Heart left ventricle (tissue), 16 donors: ENCODE results near the gene MAP3K10. TPM values are rescaled to one million over a fixed set of nuclear protein-coding genes. Genes with fewer than 3 reads are reported as not detected.

Experiments
- ATAC-seq, 4 donors: fragments of 200-7000 bp; cut with Tn5 transposase; one replicate each; pipeline ENCODE4 v1.9.1; 2020 to 2022; ENCODE audit warnings: moderate library complexity in 4 of 4, mild to moderate bottlenecking in 3 of 4, moderate number of reproducible peaks in 1 of 4
- DNase-seq, 5 donors: peaks; one replicate each; pipeline ENCODE4 v3.0.0-alpha.2; 2020
- H3K27ac ChIP-seq, 12 donors: fragments of 200-600 bp; sonication (generic) in 4 of 12; one replicate each; pipeline versions ENCODE4 v1.5.0 to v1.8.0; 2016 to 2022; ENCODE audit warnings: mild to moderate bottlenecking in 2 of 12
- H3K27me3 ChIP-seq, 9 donors: fragments of 200-600 bp; sonication (generic) in 2 of 9; one replicate each; pipeline versions ENCODE4 v1.5.1 to v1.8.0; 2016 to 2022; ENCODE audit warnings: mild to moderate bottlenecking in 3 of 9
- H3K36me3 ChIP-seq, 9 donors: fragments of 200-600 bp; sonication (generic) in 2 of 9; one replicate each; pipeline versions ENCODE4 v1.5.0 to v1.8.0; 2018 to 2022; ENCODE audit warnings: mild to moderate bottlenecking in 2 of 9
- H3K4me1 ChIP-seq, 12 donors: fragments of 200-600 bp; sonication (generic) in 4 of 12; one replicate each; pipeline versions ENCODE4 v1.5.0 to v1.8.0; 2016 to 2022; ENCODE audit warnings: mild to moderate bottlenecking in 3 of 12
- H3K4me3 ChIP-seq, 12 donors: fragments of 200-600 bp; sonication (generic) in 4 of 12; one replicate each; pipeline versions ENCODE4 v1.5.0 to v1.8.0; 2017 to 2022; ENCODE audit warnings: mild to moderate bottlenecking in 9 of 12, moderate library complexity in 4 of 12
- H3K9me3 ChIP-seq, 12 donors: fragments of 200-600 bp; sonication (generic) in 4 of 12; one replicate each; pipeline versions ENCODE4 v1.5.0 to v1.8.0; 2016 to 2022; ENCODE audit warnings: mild to moderate bottlenecking in 1 of 12
- CTCF ChIP-seq, 12 donors: fragments of 200-600 bp; sonication (generic) in 4 of 12; IDR thresholded peaks; one replicate each; pipeline versions ENCODE4 v1.5.0 to v1.8.0; 2018 to 2022; ENCODE audit warnings: antibody characterized with exemption in 12 of 12, mild to moderate bottlenecking in 5 of 12
- POLR2A ChIP-seq, 2 donors: fragments of 450-650 bp; IDR thresholded peaks; one replicate each; pipeline ENCODE4 v1.6.1; 2017; ENCODE audit warnings: antibody characterized with exemption in 2 of 2, mild to moderate bottlenecking in 2 of 2, moderate library complexity in 2 of 2
- WGBS, 4 donors: extraction: QIAGEN DNeasy Blood & Tissue Kit in 2 of 4; methylation state at CpG; one replicate each; pipeline versions ENCODE4 v1.1.5 to v1.1.7; 2013 to 2018; 5-methylcytosine and 5-hydroxymethylcytosine counted together
- intact Hi-C, 10 donors: fragments of 100-400 bp; cut with DNase I; formaldehyde crosslinking; loops; one replicate each; pipeline versions ENCODE4 v1.11.1 to v1.14.2; 2022
- polyA plus RNA-seq, 2 donors: library from polyadenylated mRNA; stranded (reverse); fragments of 200-250 nt; gene quantifications; one replicate each; pipeline ENCODE4 v1.2.3, GENCODE V29; 2013
- total RNA-seq, 9 donors: library from RNA; depleted of rRNA in 2 of 9; stranded (reverse); fragments of >200 nt in 2 of 9; fragmentation: NEBNext Ultra II Directional in 3 of 9; extraction: Animal tissue kit (Norgen Biotek cat#: 25700) in 3 of 9; gene quantifications; one replicate each; pipeline versions ENCODE4 v1.1.0 to v1.2.4, GENCODE V29; 2016 to 2023
- donor health status: ischemic (EF 13 %, LVEDD 7.1; RV severe dilation, severe dysfunction).
- donor health status: healthy with polysubstance abuse.
- donor health status: DM: no; HTN: yes; CAD: no.
- donor health status: DM: no; HTN: no; CAD: no.
- donor health status: ischemic (EF 25% LVEDD 6.9; RV normal size, moderate dysfunction).
- donor health status: ischemic (EF 25% LVEDD 5.7; RV mildly dilated, moderate dysfunction).
- donor health status: healthy.
- donor health status: DM: yes; HTN: yes; CAD: no.
- donor health status: ischemic (EF 35%, LVEDD 5.7; RV mildly dilated, moderate dysfunction).
- donor health status: nonischemic (EF 11% LVEDD 7.7; RV severe dilation, severe dysfunction).
- donor health status: DM: yes; HTN: yes; CAD: no.
- donor health status: PGD.
- donor health status: ischemic (EF 29% LVEDD 5.4; RV normal size, mild dysfunction).
- donor health status: nonischemic (EF 23%, LVEDD 6.1; RV moderate dilation, normal function).

MAP3K10 gene
- total and polyA plus RNA-seq, 11 donors = 13.7 to 32.8 (median 16.2) TPM

- intact Hi-C loops = no loop called here
- no peaks in the 10 kb centered on the region for H3K4me1 ChIP-seq
- peaks cover 0 to 70% (median 46%) of the 10 kb centered on the region in 9 donors for H3K36me3 ChIP-seq
- 94 to 98% (median 97%) methylated on average over 17 to 21 of the region's 21 CpGs for WGBS, 4 donors
- H3K27me3 ChIP-seq = no peaks in the 10 kb centered on the region
- no peak for TF ChIP-seq CTCF (IDR thresholded peaks at IDR 0.05)
- TF ChIP-seq POLR2A (IDR thresholded peaks at IDR 0.05) = no peak
- H3K9me3 ChIP-seq = peaks cover 0 to 6% (median 0%) of the 10 kb centered on the region in 12 donors
- ATAC-seq (no peak), DNase-seq (no peak)
- H3K4me3 ChIP-seq = no peak overlapping the region
- no peak overlapping the region for H3K27ac ChIP-seq
Measured at GRCh38 chr19:40205760-40206159, 14.5 kb downstream of the MAP3K10 start.

DNA sequence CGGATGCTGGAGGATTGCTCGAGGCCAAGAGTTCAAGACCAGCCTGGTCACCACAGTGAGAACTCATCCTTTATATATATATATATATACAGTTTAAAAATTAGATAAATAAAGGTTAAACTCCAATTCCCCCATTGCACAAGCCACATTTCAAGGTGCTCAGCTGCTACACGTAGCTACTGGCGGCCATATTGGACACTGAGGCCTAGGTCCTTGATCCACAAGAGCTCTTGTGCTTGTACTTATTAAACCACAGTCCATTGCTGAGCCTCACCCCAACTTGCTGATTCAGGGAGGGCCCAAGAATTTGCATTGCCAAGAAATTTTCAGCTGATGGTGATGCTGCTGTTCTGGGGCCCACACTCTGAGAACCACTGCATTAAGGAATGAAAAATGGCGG is 17.4 kb downstream of the MAP3K10 start:
- Histone ChIP-seq H3K36me3 (peaks cover 0 to 65% (median 35%) of the 10 kb centered on the region in 9 donors), H3K4me1 (no peaks in the 10 kb centered on the region), H3K27ac (no peak overlapping the region), H3K27me3 (no peaks in the 10 kb centered on the region), H3K9me3 (peaks cover 0 to 6% (median 0%) of the 10 kb centered on the region in 12 donors), H3K4me3 (no peak overlapping the region)
- intact Hi-C loops = no loop called here
- TF ChIP-seq CTCF (IDR thresholded peaks at IDR 0.05) (no peak), POLR2A (IDR thresholded peaks at IDR 0.05) (no peak)
- WGBS, 4 donors = 96 to 99% (median 98%) methylated on average over 5 of the region's 5 CpGs
- ATAC-seq (no peak), DNase-seq (no peak)

GRCh38 chr19:40210889-40211288 is 19.7 kb downstream of the MAP3K10 start:
- H3K27me3 ChIP-seq = peaks cover 0 to 3% (median under 1%) of the 10 kb centered on the region in 9 donors
- no peak overlapping the region for H3K27ac ChIP-seq
- peaks cover 0 to 46% (median 29%) of the 10 kb centered on the region in 9 donors for H3K36me3 ChIP-seq
- DNase-seq (no peak), ATAC-seq (no peak)
- no peaks in the 10 kb centered on the region for H3K4me1 ChIP-seq
- no peak overlapping the region for H3K4me3 ChIP-seq
- intact Hi-C loops = no loop called here
- no peaks in the 10 kb centered on the region for H3K9me3 ChIP-seq
- no peak for TF ChIP-seq CTCF (IDR thresholded peaks at IDR 0.05)
- no peak for TF ChIP-seq POLR2A (IDR thresholded peaks at IDR 0.05)
- WGBS, 4 donors = 94 to 97% (median 95%) methylated on average over 4 to 5 of the region's 5 CpGs

DNA sequence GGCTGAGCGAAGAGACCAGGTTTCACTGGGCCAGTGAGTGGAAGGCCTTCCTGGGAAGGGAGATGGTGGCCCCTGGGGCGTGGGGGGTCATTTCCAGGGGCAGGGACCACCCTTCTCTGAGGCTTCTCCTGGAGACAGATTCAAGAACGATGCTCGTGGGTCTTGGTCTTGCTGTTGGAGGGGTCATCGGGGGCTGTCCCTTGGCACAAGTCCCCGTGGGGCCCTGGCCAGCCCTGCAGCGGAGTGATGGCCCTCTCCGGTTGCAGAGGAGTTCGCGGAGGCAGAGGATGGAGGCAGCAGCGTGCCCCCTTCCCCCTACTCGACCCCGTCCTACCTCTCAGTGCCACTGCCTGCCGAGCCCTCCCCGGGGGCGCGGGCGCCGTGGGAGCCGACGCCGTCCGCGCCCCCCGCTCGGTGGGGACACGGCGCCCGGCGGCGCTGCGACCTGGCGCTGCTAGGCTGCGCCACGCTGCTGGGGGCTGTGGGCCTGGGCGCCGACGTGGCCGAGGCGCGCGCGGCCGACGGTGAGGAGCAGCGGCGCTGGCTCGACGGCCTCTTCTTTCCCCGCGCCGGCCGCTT is 22.1 kb downstream of the MAP3K10 start:
- H3K4me1 ChIP-seq = peaks cover 0 to 13% (median 0%) of the 10 kb centered on the region in 12 donors
- H3K27me3 ChIP-seq = peaks cover 16 to 27% (median 23%) of the 10 kb centered on the region in 9 donors
- TF ChIP-seq CTCF (IDR thresholded peaks at IDR 0.05) (no peak), POLR2A (IDR thresholded peaks at IDR 0.05) (no peak)
- WGBS, 4 donors = 86 to 95% (median 88%) methylated on average over 36 to 53 of the region's 53 CpGs
- no peak for ATAC-seq
- H3K9me3 ChIP-seq = no peaks in the 10 kb centered on the region
- H3K4me3 ChIP-seq = no peak overlapping the region
- peaks cover 0 to 38% (median 27%) of the 10 kb centered on the region in 9 donors for H3K36me3 ChIP-seq
- intact Hi-C loops = no loop called here
- no peak overlapping the region for H3K27ac ChIP-seq
- DNase-seq = no peak
